GM13977 (cell line): ENCODE measurements around the gene GLDC.

ENCODE experiments used
- DNase-seq: peaks from one replicate; pipeline ENCODE4 v3.0.0; 2012; ENCODE audit warnings: low spot score
- in situ Hi-C: fragments of 300-500 bp; cut with MboI; formaldehyde crosslinking; loops from one replicate; pipeline ENCODE4 v1.12.0; 2022; ENCODE audit warnings: low sequenced_read_pairs, low pct_unique_long_range_greater_than_20kb, mixed read lengths, inconsistent platforms; ENCODE audit not compliant: unreplicated experiment
- TF ChIP-seq, protein P1 (sequence below): IDR thresholded peaks from 2 replicates; pipeline ENCODE4 v1.5.1; 2012; ENCODE audit warnings: mild to moderate bottlenecking, control low read depth; ENCODE audit not compliant: insufficient read depth; ENCODE audit errors: extremely low read depth, missing control alignments

The GLDC gene

DNA sequence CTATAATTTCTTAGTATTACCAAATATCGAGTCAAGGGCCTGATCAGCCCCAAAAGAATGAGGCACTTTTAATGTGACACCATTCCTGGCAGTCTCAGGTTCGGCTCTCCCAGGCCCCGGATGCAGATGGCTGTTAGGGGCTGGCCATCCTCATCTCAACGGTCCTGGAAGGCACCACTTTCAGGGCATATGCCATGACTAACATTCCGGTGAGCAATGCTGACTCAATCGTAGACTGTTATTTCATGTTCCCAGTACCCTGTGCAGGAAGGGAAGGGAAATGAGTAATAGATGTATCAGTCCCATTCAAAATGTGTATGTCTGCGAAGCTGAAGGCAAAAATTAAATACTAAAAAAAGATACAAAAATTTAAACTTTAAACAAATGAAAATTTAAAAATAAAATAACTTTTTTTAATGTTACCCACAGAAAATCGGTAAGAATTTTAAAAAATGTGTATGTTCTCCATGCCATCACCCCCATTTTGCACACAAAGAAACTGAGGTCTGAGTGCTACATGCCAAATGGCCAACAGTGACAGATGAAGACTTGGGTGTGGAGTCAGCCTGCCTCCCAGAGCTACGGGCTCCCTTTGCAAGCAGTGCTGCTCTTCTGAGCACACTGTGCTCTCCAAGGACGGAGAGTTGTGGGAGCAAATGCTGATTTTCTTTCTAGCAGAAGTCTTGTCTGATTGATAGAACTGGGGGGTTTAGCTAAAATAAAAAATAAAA, 79.0 kb downstream of the GLDC start:
- TF ChIP-seq, protein P1, sequence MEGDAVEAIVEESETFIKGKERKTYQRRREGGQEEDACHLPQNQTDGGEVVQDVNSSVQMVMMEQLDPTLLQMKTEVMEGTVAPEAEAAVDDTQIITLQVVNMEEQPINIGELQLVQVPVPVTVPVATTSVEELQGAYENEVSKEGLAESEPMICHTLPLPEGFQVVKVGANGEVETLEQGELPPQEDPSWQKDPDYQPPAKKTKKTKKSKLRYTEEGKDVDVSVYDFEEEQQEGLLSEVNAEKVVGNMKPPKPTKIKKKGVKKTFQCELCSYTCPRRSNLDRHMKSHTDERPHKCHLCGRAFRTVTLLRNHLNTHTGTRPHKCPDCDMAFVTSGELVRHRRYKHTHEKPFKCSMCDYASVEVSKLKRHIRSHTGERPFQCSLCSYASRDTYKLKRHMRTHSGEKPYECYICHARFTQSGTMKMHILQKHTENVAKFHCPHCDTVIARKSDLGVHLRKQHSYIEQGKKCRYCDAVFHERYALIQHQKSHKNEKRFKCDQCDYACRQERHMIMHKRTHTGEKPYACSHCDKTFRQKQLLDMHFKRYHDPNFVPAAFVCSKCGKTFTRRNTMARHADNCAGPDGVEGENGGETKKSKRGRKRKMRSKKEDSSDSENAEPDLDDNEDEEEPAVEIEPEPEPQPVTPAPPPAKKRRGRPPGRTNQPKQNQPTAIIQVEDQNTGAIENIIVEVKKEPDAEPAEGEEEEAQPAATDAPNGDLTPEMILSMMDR: no peak
- in situ Hi-C loops: no loop called here
- DNase-seq: no peak

DNA sequence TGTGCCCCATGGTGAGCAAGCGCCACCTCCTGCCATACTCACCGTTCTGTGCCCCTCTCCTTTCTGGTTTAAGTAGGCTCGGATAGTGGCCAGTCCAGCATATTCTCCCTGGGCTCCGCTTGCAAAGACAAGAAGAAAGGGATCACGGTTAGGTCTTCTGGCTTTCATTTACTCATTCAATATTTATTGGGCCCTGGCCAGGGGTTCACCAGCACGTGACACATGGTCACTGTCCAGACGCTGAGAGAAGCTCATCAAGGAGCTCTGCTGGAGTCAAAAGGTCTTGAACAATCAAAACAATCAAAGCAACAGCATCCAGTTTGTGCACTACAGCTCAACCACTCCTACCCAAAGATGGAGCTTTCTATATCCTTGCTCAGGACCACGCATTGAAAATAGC, 80.2 kb downstream of the GLDC start:
- in situ Hi-C loops: no loop called here
- TF ChIP-seq, protein P1: no peak
- DNase-seq: no peak

DNA sequence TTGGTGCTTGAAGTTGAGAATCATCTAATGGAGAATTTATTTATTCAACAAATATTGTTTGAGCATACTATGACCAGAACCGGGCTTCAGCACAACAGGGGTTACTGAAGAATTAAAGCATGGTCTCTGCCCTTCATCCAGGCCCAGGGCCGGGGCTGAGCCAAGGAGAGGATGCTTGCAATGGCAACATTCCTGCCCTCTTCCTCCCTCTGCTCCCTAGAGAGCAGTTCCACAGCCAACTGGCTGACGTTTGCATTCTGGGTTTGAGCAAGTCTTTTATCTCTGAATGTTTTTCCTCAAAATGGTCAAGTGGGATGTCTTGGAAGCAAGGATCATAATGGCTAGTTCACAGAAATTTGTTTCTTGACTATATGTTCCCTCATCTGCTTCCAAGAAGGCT, 80.7 kb downstream of the GLDC start:
- no peak for DNase-seq
- TF ChIP-seq, protein P1: no peak
- in situ Hi-C loops: no loop called here

DNA sequence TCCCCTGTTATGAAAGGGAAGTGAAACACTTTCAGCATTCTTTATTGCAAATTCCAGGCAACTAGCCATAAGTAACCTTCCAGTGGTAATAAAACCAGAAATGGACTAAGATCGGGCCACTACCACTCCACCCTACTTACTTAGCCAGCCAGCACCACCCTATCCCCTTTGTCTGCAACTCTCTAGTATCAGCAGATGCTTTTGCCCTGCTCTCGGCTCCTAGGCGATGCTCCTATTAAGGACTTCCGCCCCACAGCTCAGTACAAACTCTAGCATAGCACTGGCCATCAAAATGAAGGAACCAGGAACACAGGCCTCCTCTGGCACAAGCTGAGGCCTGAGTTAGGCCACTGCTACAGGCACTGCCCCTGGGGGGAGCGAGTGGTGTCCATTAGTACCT, 81.2 kb downstream of the GLDC start:
- no peak for DNase-seq
- TF ChIP-seq, protein P1: no peak
- in situ Hi-C loops: no loop called here

DNA sequence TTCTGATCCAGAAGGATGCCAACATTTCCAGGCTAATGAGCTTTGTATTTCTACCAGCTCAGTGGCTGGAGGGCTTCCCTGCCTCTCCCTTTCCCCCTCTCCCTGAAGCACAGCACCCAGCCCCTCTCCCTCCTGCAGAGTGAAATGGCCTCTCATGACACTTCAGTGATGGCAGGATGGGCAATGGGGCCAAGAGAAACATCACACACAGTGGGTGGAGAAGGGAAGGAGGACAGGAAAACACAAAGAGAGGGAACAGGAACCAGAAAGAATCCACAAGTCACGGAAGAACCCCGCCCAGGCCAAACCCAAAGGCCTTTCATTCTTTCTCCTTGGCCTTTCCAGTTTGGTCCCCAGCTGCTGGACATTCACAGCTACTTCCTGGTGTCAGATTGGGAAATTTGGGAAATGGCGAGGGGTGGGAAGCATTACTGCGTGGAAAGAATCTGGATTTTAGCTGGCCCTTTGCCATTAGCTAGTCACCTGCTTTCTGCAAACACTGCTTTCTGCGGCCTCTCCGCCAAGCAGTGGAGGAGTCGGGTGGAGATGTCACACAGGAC, 82.6 kb downstream of the GLDC start:
- TF ChIP-seq, protein P1: no peak
- in situ Hi-C loops: no loop called here
- no peak for DNase-seq

DNA sequence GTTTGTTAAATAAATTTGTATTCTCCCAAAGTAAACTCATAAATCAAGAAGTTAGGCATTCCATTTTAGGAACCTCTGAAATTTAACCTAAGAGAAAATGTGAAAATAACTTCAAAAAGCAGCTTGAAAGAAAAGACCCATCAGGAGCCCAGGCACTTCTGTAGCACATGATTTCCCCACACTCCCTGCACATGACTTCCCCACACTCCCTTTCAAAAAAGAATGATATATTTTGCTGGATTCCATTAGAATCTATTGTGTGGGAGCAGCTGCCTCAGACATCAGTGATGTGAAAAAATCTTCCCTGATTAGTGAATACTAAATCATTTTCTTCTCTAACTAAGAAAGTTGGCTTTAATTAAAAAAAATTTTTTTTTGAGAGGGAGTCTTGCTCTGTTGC, 83.3 kb downstream of the GLDC start:
- TF ChIP-seq, protein P1: no peak
- no peak for DNase-seq
- in situ Hi-C loops: no loop called here
